ENCODE data around the gene ANXA6. TPM values are rescaled to one million over a fixed set of nuclear protein-coding genes. Genes with fewer than 3 reads are reported as not detected.

Gene ANXA6
- polyA plus RNA-seq, 1 donor (not counting 4 experiments of a cell fraction or from before 2014, with no cell fraction given): 37.0 TPM

DNA sequence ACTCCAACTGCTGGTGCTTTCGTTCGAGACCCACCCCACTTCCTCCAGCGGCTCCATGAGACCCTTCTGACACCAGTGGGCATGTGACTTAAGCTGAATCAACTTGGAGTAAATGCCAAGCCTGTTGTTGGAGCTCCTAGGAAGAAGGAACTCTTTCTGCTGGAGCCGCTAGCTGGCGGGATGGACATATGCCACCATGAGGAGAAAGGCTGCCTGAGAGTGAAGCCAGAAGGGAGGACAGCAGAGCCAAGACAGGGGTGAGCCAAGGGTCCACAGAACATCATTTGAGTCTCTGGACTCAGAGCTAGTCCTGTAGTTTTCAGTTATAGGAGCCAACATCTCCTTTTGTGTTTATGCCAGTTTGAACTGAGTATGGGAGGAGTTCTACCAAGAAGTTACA is 35.9 kb downstream of the ANXA6 start:
- dilution Hi-C loops (cut with MboI; ENCODE audit: extremely low pct_ligation_motif_present, low sequenced_read_pairs): no loop called here
- TF ChIP-seq, protein P1, sequence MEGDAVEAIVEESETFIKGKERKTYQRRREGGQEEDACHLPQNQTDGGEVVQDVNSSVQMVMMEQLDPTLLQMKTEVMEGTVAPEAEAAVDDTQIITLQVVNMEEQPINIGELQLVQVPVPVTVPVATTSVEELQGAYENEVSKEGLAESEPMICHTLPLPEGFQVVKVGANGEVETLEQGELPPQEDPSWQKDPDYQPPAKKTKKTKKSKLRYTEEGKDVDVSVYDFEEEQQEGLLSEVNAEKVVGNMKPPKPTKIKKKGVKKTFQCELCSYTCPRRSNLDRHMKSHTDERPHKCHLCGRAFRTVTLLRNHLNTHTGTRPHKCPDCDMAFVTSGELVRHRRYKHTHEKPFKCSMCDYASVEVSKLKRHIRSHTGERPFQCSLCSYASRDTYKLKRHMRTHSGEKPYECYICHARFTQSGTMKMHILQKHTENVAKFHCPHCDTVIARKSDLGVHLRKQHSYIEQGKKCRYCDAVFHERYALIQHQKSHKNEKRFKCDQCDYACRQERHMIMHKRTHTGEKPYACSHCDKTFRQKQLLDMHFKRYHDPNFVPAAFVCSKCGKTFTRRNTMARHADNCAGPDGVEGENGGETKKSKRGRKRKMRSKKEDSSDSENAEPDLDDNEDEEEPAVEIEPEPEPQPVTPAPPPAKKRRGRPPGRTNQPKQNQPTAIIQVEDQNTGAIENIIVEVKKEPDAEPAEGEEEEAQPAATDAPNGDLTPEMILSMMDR (optimal IDR thresholded peaks at IDR 0.05 in 1 of 3, IDR thresholded peaks at IDR 0.05 in 1 of 3, conservative IDR thresholded peaks at IDR 0.05 in 1 of 3; ENCODE audit: extremely low read depth in 1 of 3, insufficient read depth in 2 of 3, low read length in 3 of 3): no peak
- no peak for TF ChIP-seq EZH2 (IDR thresholded peaks at IDR 0.05; ENCODE audit: low read length)
- no peaks in the 10 kb centered on the region for H3K4me1 ChIP-seq (ENCODE audit: control insufficient read depth, extremely low read depth, insufficient read depth, low read length)
- H3K4me2 ChIP-seq (ENCODE audit: control insufficient read depth, extremely low read depth, insufficient read depth, low read depth, low read length): no peak overlapping the region
- H3K9me1 ChIP-seq (ENCODE audit: control insufficient read depth, extremely low read depth, insufficient read depth, low read length): no peaks in the 10 kb centered on the region
- DNase-seq (ENCODE audit: low read depth, low spot score) (no peak), FAIRE-seq (no peak)
- no peaks in the 10 kb centered on the region for H4K20me1 ChIP-seq (ENCODE audit: control insufficient read depth, extremely low read depth, insufficient read depth, low read length)
- no peak overlapping the region for H3K9ac ChIP-seq (ENCODE audit: control insufficient read depth, extremely low read depth, insufficient read depth, low read length)
- no peak overlapping the region for H3K27ac ChIP-seq (ENCODE audit: control insufficient read depth, insufficient read depth, low read length)
- H2AFZ ChIP-seq (ENCODE audit: control insufficient read depth, low read length): no peak overlapping the region
- no peaks in the 10 kb centered on the region for H3K79me2 ChIP-seq (ENCODE audit: control insufficient read depth, insufficient read depth, low read length)
- H3K27me3 ChIP-seq (ENCODE audit: control insufficient read depth, extremely low read depth, insufficient read depth, low read length): no peaks in the 10 kb centered on the region
- H3K4me3 ChIP-seq (ENCODE audit: control insufficient read depth in 2 of 3, extremely low read depth in 1 of 3, insufficient read depth in 2 of 3, low read depth in 1 of 3, low read length in 3 of 3): no peak overlapping the region
- H3K9me3 ChIP-seq (ENCODE audit: control insufficient read depth, low read depth, low read length): no peaks in the 10 kb centered on the region
- no peaks in the 10 kb centered on the region for H3K36me3 ChIP-seq (ENCODE audit: control insufficient read depth in 2 of 2, extremely low read depth in 1 of 2, insufficient read depth in 2 of 2, low read length in 2 of 2)

DNA sequence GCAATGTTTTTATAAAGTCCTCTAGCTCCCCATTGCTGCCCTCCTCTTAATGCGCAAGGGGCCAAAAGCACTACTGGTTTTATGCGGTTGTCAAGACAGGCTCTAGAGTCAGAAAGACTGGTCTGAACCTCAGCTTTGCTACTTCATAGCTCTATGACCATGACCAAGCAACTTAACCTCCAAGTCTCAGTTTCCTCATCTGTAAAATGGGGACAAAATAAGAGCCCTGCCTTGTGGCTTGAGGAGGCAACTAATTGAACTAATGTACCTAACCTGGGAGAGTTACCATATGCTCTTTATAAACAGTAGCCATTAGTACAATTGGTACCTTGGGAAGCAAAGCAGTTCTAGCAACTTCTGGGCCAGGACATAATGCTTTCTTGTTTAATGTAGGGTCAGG is 36.5 kb downstream of the ANXA6 start:
- dilution Hi-C loops (cut with MboI; ENCODE audit: extremely low pct_ligation_motif_present, low sequenced_read_pairs): no loop called here
- Histone ChIP-seq H3K9me3 (ENCODE audit: control insufficient read depth, low read depth, low read length) (no peaks in the 10 kb centered on the region), H3K4me2 (ENCODE audit: control insufficient read depth, extremely low read depth, insufficient read depth, low read depth, low read length) (no peak overlapping the region), H3K36me3 (ENCODE audit: control insufficient read depth in 2 of 2, extremely low read depth in 1 of 2, insufficient read depth in 2 of 2, low read length in 2 of 2) (no peaks in the 10 kb centered on the region), H4K20me1 (ENCODE audit: control insufficient read depth, extremely low read depth, insufficient read depth, low read length) (no peaks in the 10 kb centered on the region), H3K9ac (ENCODE audit: control insufficient read depth, extremely low read depth, insufficient read depth, low read length) (no peak overlapping the region), H3K27me3 (ENCODE audit: control insufficient read depth, extremely low read depth, insufficient read depth, low read length) (no peaks in the 10 kb centered on the region), H3K4me3 (ENCODE audit: control insufficient read depth in 2 of 3, extremely low read depth in 1 of 3, insufficient read depth in 2 of 3, low read depth in 1 of 3, low read length in 3 of 3) (no peak overlapping the region), H3K4me1 (ENCODE audit: control insufficient read depth, extremely low read depth, insufficient read depth, low read length) (no peaks in the 10 kb centered on the region), H3K9me1 (ENCODE audit: control insufficient read depth, extremely low read depth, insufficient read depth, low read length) (no peaks in the 10 kb centered on the region), H3K27ac (ENCODE audit: control insufficient read depth, insufficient read depth, low read length) (no peak overlapping the region), H2AFZ (ENCODE audit: control insufficient read depth, low read length) (no peak overlapping the region), H3K79me2 (ENCODE audit: control insufficient read depth, insufficient read depth, low read length) (no peaks in the 10 kb centered on the region)
- no peak for DNase-seq (ENCODE audit: low read depth, low spot score)
- no peak for FAIRE-seq
- TF ChIP-seq, protein P1 (optimal IDR thresholded peaks at IDR 0.05 in 1 of 3, IDR thresholded peaks at IDR 0.05 in 1 of 3, conservative IDR thresholded peaks at IDR 0.05 in 1 of 3; ENCODE audit: extremely low read depth in 1 of 3, insufficient read depth in 2 of 3, low read length in 3 of 3): no peak
- no peak for TF ChIP-seq EZH2 (IDR thresholded peaks at IDR 0.05; ENCODE audit: low read length)
